GM12878 (cell line): Measurements from ENCODE around the gene PRMT7. TPM values are rescaled to one million over a fixed set of nuclear protein-coding genes. Genes with fewer than 3 reads are reported as not detected.

ENCODE experiments used
- ATAC-seq: fragments of 200-7000 bp; cut with Tn5 transposase; 3 replicates; pipeline ENCODE4 v1.9.1; 2020; ENCODE audit warnings: mild to moderate bottlenecking, moderate library complexity
- BruUV-seq: library from RNA; stranded (reverse); fragments of 400-500 nt; replicated peaks from 2 replicates; lab custom pipeline; 2021; lab: Mats Ljungman, UMichigan
- CTCF ChIA-PET: fragments of 300-600 bp; sonication (Branson Sonifier 250); formaldehyde crosslinking; extraction: SDS; loops from one replicate; lab custom pipeline; 2021; ENCODE audit warnings: inconsistent platforms; lab: Yijun Ruan, JAX
- POLR2A ChIA-PET: fragments of 350-600 bp; formaldehyde crosslinking; extraction: SDS; loops from one replicate; lab custom pipeline; 2021; ENCODE audit warnings: inconsistent platforms; lab: Charles Lee
- RAD21 ChIA-PET: fragments of 300-600 bp; sonication (Branson Sonifier 250); formaldehyde crosslinking; loops from one replicate; lab custom pipeline; 2023; ENCODE audit warnings: antibody characterized with exemption; ENCODE audit not compliant: unreplicated experiment; lab: Charles Lee
- SMC1A ChIA-PET: fragments of 300-600 bp; sonication (Branson Sonifier 250); formaldehyde crosslinking; loops from one replicate; lab custom pipeline; 2023; ENCODE audit not compliant: unreplicated experiment, uncharacterized antibody; lab: Charles Lee
- DNase-seq: peaks from one replicate; pipeline ENCODE4 v3.0.0-alpha.2; 2011; ENCODE audit warnings: low read depth, low spot score
- FAIRE-seq: peaks from 3 replicates; lab custom pipeline; 2011; peaks lifted over from hg19 to GRCh38; lab: Jason Lieb, UNC
- H2AFZ ChIP-seq: 2 replicates; pipeline ENCODE4 v1.6.0; 2011; ENCODE audit warnings: low read depth, low read length, control low read depth; ENCODE audit not compliant: control insufficient read depth
- H3K27ac ChIP-seq: 2 replicates; pipeline ENCODE4 v1.5.1; 2011; ENCODE audit warnings: control low read depth; ENCODE audit not compliant: control insufficient read depth, insufficient read depth
- H3K27me3 ChIP-seq, 2 experiments: replicated peaks in 1 of 2; 2 replicates each; pipeline versions ENCODE4 v1.6.0 to v1.6.1; 2011; ENCODE audit warnings: low read length in 1 of 2; ENCODE audit not compliant: control insufficient read depth in 2 of 2, insufficient read depth in 2 of 2
- H3K36me3 ChIP-seq, 2 experiments: 2 replicates each; pipeline ENCODE4 v1.5.1; 2011; ENCODE audit warnings: low read length in 1 of 2; ENCODE audit not compliant: control insufficient read depth in 2 of 2, insufficient read depth in 2 of 2
- H3K4me1 ChIP-seq: 2 replicates; pipeline ENCODE4 v1.6.1; 2011; ENCODE audit warnings: mild to moderate bottlenecking, low read length, moderate library complexity, mixed read lengths; ENCODE audit not compliant: control insufficient read depth, insufficient read depth
- H3K4me2 ChIP-seq: 2 replicates; pipeline ENCODE4 v1.6.0; 2011; ENCODE audit warnings: control low read depth; ENCODE audit not compliant: control insufficient read depth, insufficient read depth
- H3K4me3 ChIP-seq: fragments of 200-600 bp; sonication (generic); 2 replicates; pipeline ENCODE4 v1.5.1; 2016
- H3K79me2 ChIP-seq: 2 replicates; pipeline ENCODE4 v1.6.0; 2011; ENCODE audit warnings: low read length; ENCODE audit not compliant: control insufficient read depth, insufficient read depth
- H3K9ac ChIP-seq: 2 replicates; pipeline ENCODE4 v1.8.0; 2011; ENCODE audit warnings: low read length, control low read depth, mixed read lengths; ENCODE audit not compliant: control insufficient read depth, insufficient read depth
- H3K9me3 ChIP-seq: replicated peaks from 3 replicates; pipeline ENCODE4 v1.5.1; 2011; ENCODE audit warnings: mild to moderate bottlenecking, low read length; ENCODE audit not compliant: control insufficient read depth, insufficient read depth
- H4K20me1 ChIP-seq: 2 replicates; pipeline ENCODE4 v1.6.0; 2011; ENCODE audit not compliant: control insufficient read depth, insufficient read depth
- HCFC1 ChIP-seq: fragments of 150-350 bp; IDR thresholded peaks from 2 replicates; pipeline ENCODE4 v1.6.1; 2014; ENCODE audit warnings: low read length
- MTA2 ChIP-seq: fragments of 450-650 bp; IDR thresholded peaks from 2 replicates; pipeline ENCODE4 v1.6.1; 2016; ENCODE audit warnings: low read depth, mild to moderate bottlenecking, moderate library complexity
- NR2F1 ChIP-seq: fragments of 450-650 bp; conservative IDR thresholded peaks from 2 replicates; pipeline ENCODE4 v1.6.1; 2017; ENCODE audit warnings: mild to moderate bottlenecking
- PAX8 ChIP-seq: fragments of 450-650 bp; IDR thresholded peaks from 2 replicates; pipeline ENCODE4 v1.6.1; 2017; ENCODE audit warnings: mild to moderate bottlenecking, moderate library complexity
- POLR2A ChIP-seq: IDR thresholded peaks from 2 replicates; pipeline ENCODE4 v1.6.1; 2011; ENCODE audit warnings: low read depth, mild to moderate bottlenecking, low read length
- RUNX3 ChIP-seq: IDR thresholded peaks from 2 replicates; pipeline ENCODE4 v1.6.1; 2012; ENCODE audit warnings: low read length, inconsistent platforms
- ZNF24 ChIP-seq: fragments of 450-650 bp; IDR thresholded peaks from 2 replicates; pipeline ENCODE4 v1.6.1; 2017; ENCODE audit warnings: antibody characterized with exemption, mild to moderate bottlenecking
- WGBS: methylation state at CpG from one replicate; pipeline ENCODE4 v1.1.6; 2016; ENCODE audit warnings: low lambda C conversion rate; ENCODE audit not compliant: insufficient replicate concordance, insufficient coverage; ENCODE audit errors: missing lambda C conversion rate; 5-methylcytosine and 5-hydroxymethylcytosine counted together
- in situ Hi-C: fragments of 300-500 bp; cut with MboI; formaldehyde crosslinking; loops from 9 replicates; pipeline ENCODE4 v1.14.3; 2018; ENCODE audit warnings: mixed read lengths
- intact Hi-C: fragments of 100-400 bp; cut with micrococcal nuclease; formaldehyde crosslinking; loops from one replicate; pipeline ENCODE4 v1.14.2; 2022; ENCODE audit not compliant: unreplicated experiment
- polyA plus RNA-seq, 11 experiments: library from polyadenylated mRNA; depleted of rRNA in 4 of 11; unstranded in 6 of 11; stranded (reverse) in 5 of 11; fragments of >200 nt; fragmentation: Nextera tagmentation in 4 of 11; fragmentation: Illumina TruSeq in 1 of 11; extraction: Ambion mirVana in 4 of 11; extraction: Trizol in 1 of 11; gene quantifications; 1 replicate in 1 of 11; 2 replicates in 10 of 11; pipeline versions ENCODE4 v1.2.1 to v1.2.3, GENCODE V29; 2011 to 2016; ENCODE audit warnings: inconsistent platforms in 2 of 11, missing spikeins in 2 of 11, low read depth in 1 of 11
- total RNA-seq, 4 experiments: library from RNA; depleted of rRNA in 3 of 4; stranded (reverse); fragments of >200 nt in 3 of 4; fragmentation: Illumina TruSeq in 1 of 4; extraction: Trizol in 1 of 4; gene quantifications; 2 replicates each; pipeline versions ENCODE4 v1.2.1 to v1.2.3, GENCODE V29; 2013 to 2021

The PRMT7 gene
- total and polyA plus RNA-seq, 10 of the 15 experiments (the other 5 are each of a cell fraction or from before 2014, with no cell fraction given), result 5.1 to 56.1 (median 42.0) TPM

- ChIA-PET RAD21 (interaction anchor here (0.9 to 3.3 kb wide), 5 partner anchors 10 to 39 kb away, joined by 3 to 10 read pairs (median 4); partner anchors contain the start of genes PRMT7, SLC7A6 and SLC7A6OS), CTCF (interaction anchor here (0.8 to 2.6 kb wide), 9 partner anchors 10 to 63 kb away, joined by 3 to 15 read pairs (median 4); partner anchors contain the start of gene SLC7A6), SMC1A (interaction anchor here (0.7 to 3.2 kb wide), 10 partner anchors 10 to 39 kb away, joined by 3 to 12 read pairs (median 4); partner anchors contain the start of gene SLC7A6), POLR2A (interaction anchor here (0.8 to 1.6 kb wide), 7 partner anchors 8 to 37 kb away, joined by 3 to 5 read pairs (median 3); partner anchors contain the start of genes PRMT7, SLC7A6 and SLC7A6OS)
- Histone ChIP-seq H3K9ac (no peak overlapping the region), H3K9me3 (no peaks in the 10 kb centered on the region), H3K4me3 (no peak overlapping the region), H3K36me3 (peaks cover 24 to 47% of the 10 kb centered on the region in 2 experiments), H3K4me2 (no peak overlapping the region), H2AFZ (no peak overlapping the region), H3K79me2 (no peaks in the 10 kb centered on the region; the same call in 1 of the 2 replicates), H4K20me1 (no peaks in the 10 kb centered on the region; the same call in 1 of the 2 replicates), H3K27me3 (no peaks in the 10 kb centered on the region), H3K27ac (no peak overlapping the region), H3K4me1 (no peaks in the 10 kb centered on the region)
- BruUV-seq, result no TSS peak
- ATAC-seq, result no peak
- 84% methylated on average over 7 of the region's 7 CpGs for WGBS
- DNase-seq, result no peak
- in situ Hi-C loops (no loop called here), intact Hi-C loops (no loop called here)
- TF ChIP-seq HCFC1 (no peak), PAX8 (no peak), MTA2 (no peak), POLR2A (peak; percentile 45), RUNX3 (0 out of 2 replicates have a peak, but pooled peaks have one; percentile 17)
- FAIRE-seq, result no peak
These were observed 9.9 kb upstream of the PRMT7 start for GRCh38 chr16:68300734-68301459.

- intact Hi-C loops, result no loop called here
- ChIA-PET POLR2A (interaction anchor here (0.6 to 1.6 kb wide), 2 partner anchors 12 to 89 kb away, joined by 4 to 6 read pairs; no protein-coding TSS in a partner anchor), CTCF (interaction anchor here (0.8 to 2.3 kb wide), 3 partner anchors 15 to 42 kb away, joined by 3 to 6 read pairs (median 5); partner anchors contain the start of gene SLC7A6), RAD21 (interaction anchor here (1.1 to 2.8 kb wide), 2 partner anchors 17 to 43 kb away, joined by 3 to 8 read pairs; no protein-coding TSS in a partner anchor), SMC1A (interaction anchor here (1.5 to 1.9 kb wide), 3 partner anchors 15 to 43 kb away, joined by 5 to 6 read pairs (median 6); partner anchors contain the start of gene SLC7A6)
- TF ChIP-seq ZNF24, result peak; percentile 88
- no peak for TF ChIP-seq NR2F1
- no peaks in the 10 kb centered on the region for H3K9me3 ChIP-seq
- no peak for DNase-seq
- in situ Hi-C loops, result no loop called here
- no peaks in the 10 kb centered on the region for H3K4me1 ChIP-seq
- H3K9ac ChIP-seq, result no peak overlapping the region
- no peak overlapping the region for H3K4me2 ChIP-seq
- H3K27ac ChIP-seq, result no peak overlapping the region
- WGBS, result 96% methylated on average over 3 of the region's 3 CpGs
- no peaks in the 10 kb centered on the region for H3K27me3 ChIP-seq
- no peak overlapping the region for H2AFZ ChIP-seq
- H3K36me3 ChIP-seq, result peaks cover 3 to 27% of the 10 kb centered on the region in 2 experiments
- FAIRE-seq, result no peak
- H3K4me3 ChIP-seq, result no peak overlapping the region
- H3K79me2 ChIP-seq, result peaks cover 34% of the 10 kb centered on the region
- no peaks in the 10 kb centered on the region for H4K20me1 ChIP-seq
- BruUV-seq, result no TSS peak
- ATAC-seq, result no peak
These were observed 4.2 kb upstream of the PRMT7 start for GRCh38 chr16:68306633-68307032.
